Activated T-helper 1 cell treated with anti-CD3 and anti-CD28 coated beads, Interleukin-12 subunit alpha, Interleukin-12 subunit beta, Interleukin-2, Interleukin-4 antibody, amounts not matched to agents 30 ng/mL and 10 ng/mL and 1 ng/mL, durations not matched to agents 14 hours and 24 hours and 36 hours (primary cell): ENCODE data around the gene NPAS3. TPM values are rescaled to one million over a fixed set of nuclear protein-coding genes. Genes with fewer than 3 reads are reported as not detected.

ENCODE experiments used
- DNase-seq: peaks from one replicate; pipeline ENCODE4 v3.0.0; 2021; ENCODE audit warnings: low spot score
- H3K27ac Mint-ChIP-seq: one replicate; pipeline ENCODE4 v1.8.0; 2021; ENCODE audit warnings: mild to moderate bottlenecking, mixed read lengths
- H3K27me3 Mint-ChIP-seq: one replicate; pipeline ENCODE4 v1.8.0; 2022; ENCODE audit warnings: mild to moderate bottlenecking, moderate library complexity, mixed read lengths; ENCODE audit not compliant: insufficient read depth
- H3K36me3 Mint-ChIP-seq: one replicate; pipeline ENCODE4 v1.8.0; 2021; ENCODE audit warnings: low read depth, mixed read lengths
- H3K4me1 Mint-ChIP-seq: one replicate; pipeline ENCODE4 v1.8.0; 2021; ENCODE audit warnings: low read depth, mixed read lengths
- H3K4me3 Mint-ChIP-seq: one replicate; pipeline ENCODE4 v1.8.0; 2021; ENCODE audit warnings: mild to moderate bottlenecking, moderate library complexity, mixed read lengths
- H3K9me3 Mint-ChIP-seq: one replicate; pipeline ENCODE4 v1.8.0; 2021; ENCODE audit warnings: mixed read lengths
- intact Hi-C: fragments of 100-400 bp; cut with micrococcal nuclease; formaldehyde crosslinking; loops from one replicate; pipeline ENCODE4 v1.15.1; 2024
- total RNA-seq: library from RNA; stranded (reverse); gene quantifications from 2 replicates; pipeline ENCODE4 v1.2.3, GENCODE V29; 2022

Gene NPAS3
- total RNA-seq, 1 donor from 2014 or later: not detected

- intact Hi-C loops: loop anchor here (10.0 kb wide), 1 partner anchor 862 kb away; no protein-coding TSS in a partner anchor
- Mint-ChIP-seq H3K36me3 (no peaks in the 10 kb centered on the region), H3K4me3 (no peak overlapping the region), H3K27ac (no peak overlapping the region), H3K4me1 (peaks cover 13% of the 10 kb centered on the region), H3K27me3 (peaks cover 55% of the 10 kb centered on the region), H3K9me3 (no peaks in the 10 kb centered on the region)
- no peak for DNase-seq
Observed at GRCh38 chr14:32932302-32932913, 6.3 kb upstream of the NPAS3 start.

DNA sequence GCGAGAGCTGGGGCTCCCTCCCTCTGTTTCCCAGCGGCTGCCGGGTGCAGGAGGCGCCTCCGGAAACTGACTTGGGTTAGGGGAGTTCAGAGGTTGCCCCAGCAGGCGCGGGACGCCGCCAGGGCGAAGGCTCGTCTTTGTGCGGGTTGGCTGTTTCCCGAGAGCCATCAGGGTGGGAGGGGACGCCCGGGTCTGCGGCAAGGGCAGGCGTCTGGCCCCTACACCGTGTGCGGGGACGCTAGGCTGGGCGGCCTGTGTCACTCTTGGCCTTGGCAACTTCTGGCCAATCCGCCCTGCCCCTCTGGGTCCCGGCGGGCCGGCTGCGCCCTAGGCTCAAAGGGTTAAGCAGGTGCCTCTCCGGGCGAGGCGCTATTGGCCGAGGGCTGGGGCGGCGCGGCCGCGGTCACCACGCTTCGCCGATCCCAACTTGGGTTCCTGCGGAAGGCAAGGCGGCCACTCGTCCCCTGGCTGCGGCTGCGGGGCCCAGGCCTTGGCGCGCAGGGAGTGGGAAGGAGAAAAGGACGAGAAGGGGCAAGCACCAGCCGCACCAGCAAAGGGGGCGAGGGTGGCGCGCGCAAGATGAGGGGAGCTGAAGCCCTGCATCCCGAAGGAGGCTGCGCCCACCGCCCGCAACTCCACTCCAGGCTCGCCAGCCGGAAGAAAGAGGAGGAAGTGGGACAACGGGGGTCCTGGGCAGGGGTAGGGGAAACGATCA, 5.6 kb upstream of the NPAS3 start:
- H3K4me1 Mint-ChIP-seq: peaks cover 14% of the 10 kb centered on the region
- H3K27ac Mint-ChIP-seq: no peak overlapping the region
- intact Hi-C loops: loop anchor here (10.0 kb wide), 1 partner anchor 862 kb away; no protein-coding TSS in a partner anchor
- DNase-seq: no peak
- H3K36me3 Mint-ChIP-seq: no peaks in the 10 kb centered on the region
- H3K9me3 Mint-ChIP-seq: no peaks in the 10 kb centered on the region
- H3K4me3 Mint-ChIP-seq: no peak overlapping the region
- peaks cover 62% of the 10 kb centered on the region for H3K27me3 Mint-ChIP-seq

DNA sequence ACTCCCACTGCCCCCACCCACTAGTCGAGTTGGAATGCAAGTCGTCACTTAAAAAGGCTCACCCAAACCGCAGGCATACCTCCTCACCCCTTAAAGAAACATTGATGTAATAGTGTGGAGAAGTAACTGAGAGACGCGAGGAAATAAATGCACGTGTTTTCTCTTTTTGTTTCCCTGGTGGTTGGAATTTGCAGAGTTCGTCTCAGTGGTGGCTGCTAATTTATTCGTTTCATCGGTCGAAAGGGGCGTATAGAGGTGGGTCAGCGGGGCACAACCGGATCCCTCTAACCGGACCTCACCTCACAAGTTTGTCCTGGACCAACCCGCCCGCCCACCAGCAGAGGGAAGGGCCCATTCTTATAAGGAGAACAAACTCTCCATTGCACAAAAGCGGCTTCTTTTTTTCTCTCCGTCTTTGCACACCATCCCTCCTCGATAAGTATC, 5.0 kb upstream of the NPAS3 start:
- H3K4me1 Mint-ChIP-seq: peaks cover 17% of the 10 kb centered on the region
- no peak overlapping the region for H3K27ac Mint-ChIP-seq
- H3K9me3 Mint-ChIP-seq: no peaks in the 10 kb centered on the region
- no peak for DNase-seq
- intact Hi-C loops: loop anchor here (10.0 kb wide), 1 partner anchor 861 kb away; no protein-coding TSS in a partner anchor
- no peak overlapping the region for H3K4me3 Mint-ChIP-seq
- H3K36me3 Mint-ChIP-seq: peaks cover 2% of the 10 kb centered on the region
- peaks cover 65% of the 10 kb centered on the region for H3K27me3 Mint-ChIP-seq

DNA sequence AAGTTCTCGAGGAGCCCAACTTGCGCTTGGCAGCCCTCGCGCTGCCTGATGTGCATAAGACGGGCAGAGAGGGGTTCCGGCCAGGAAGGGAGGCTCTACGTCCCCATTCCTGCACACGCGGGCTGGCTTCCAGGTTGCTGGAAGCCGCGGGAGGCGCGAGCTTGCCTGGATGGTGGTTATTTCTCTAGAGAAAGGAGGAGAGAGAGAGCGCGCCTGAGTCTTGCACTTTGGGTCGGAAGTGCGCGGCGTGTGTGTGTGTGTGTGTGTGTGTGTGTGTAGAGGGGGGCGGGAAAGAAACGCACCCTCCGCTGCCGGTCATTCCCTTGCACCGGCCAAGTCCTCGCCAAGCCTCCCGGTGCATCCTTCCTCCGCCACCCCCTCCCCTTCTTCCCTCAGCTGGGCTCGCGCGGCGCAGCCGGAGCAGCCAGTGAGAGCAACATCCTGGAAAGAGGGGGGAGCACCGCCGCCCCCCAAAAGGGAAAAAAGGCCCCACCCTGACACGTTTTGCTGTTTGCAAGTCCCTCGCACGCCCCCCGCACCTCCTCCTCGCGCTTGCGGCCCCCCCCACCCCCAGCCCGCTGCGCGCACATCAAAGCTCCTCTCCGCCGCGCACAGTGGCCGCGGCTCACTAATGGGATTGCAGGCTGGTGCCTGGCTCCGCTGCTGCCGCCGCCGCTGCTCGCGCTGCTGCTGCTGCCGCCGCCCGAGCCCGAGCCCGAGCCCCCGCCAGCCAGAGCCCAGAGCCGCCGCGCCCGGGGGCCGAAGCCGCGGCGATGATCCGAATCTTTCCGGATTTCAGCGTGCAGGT, 4.4 kb upstream of the NPAS3 start:
- H3K9me3 Mint-ChIP-seq: no peaks in the 10 kb centered on the region
- H3K36me3 Mint-ChIP-seq: peaks cover 2% of the 10 kb centered on the region
- H3K27me3 Mint-ChIP-seq: peaks cover 65% of the 10 kb centered on the region
- peaks cover 17% of the 10 kb centered on the region for H3K4me1 Mint-ChIP-seq
- H3K27ac Mint-ChIP-seq: no peak overlapping the region
- no peak overlapping the region for H3K4me3 Mint-ChIP-seq
- intact Hi-C loops: loop anchor here (10.0 kb wide), 1 partner anchor 861 kb away; no protein-coding TSS in a partner anchor
- no peak for DNase-seq

GRCh38 chr14:32934881-32935633, 3.6 kb upstream of the NPAS3 start:
- intact Hi-C loops: loop anchor here (5.0 to 10.0 kb wide), 2 partner anchors 733 to 860 kb away; partner anchors contain the start of genes RNU6-7 and RNU6-8
- no peaks in the 10 kb centered on the region for H3K9me3 Mint-ChIP-seq
- H3K4me1 Mint-ChIP-seq: peaks cover 17% of the 10 kb centered on the region
- peaks cover 2% of the 10 kb centered on the region for H3K36me3 Mint-ChIP-seq
- H3K27me3 Mint-ChIP-seq: peaks cover 73% of the 10 kb centered on the region
- no peak overlapping the region for H3K27ac Mint-ChIP-seq
- no peak for DNase-seq
- no peak overlapping the region for H3K4me3 Mint-ChIP-seq

DNA sequence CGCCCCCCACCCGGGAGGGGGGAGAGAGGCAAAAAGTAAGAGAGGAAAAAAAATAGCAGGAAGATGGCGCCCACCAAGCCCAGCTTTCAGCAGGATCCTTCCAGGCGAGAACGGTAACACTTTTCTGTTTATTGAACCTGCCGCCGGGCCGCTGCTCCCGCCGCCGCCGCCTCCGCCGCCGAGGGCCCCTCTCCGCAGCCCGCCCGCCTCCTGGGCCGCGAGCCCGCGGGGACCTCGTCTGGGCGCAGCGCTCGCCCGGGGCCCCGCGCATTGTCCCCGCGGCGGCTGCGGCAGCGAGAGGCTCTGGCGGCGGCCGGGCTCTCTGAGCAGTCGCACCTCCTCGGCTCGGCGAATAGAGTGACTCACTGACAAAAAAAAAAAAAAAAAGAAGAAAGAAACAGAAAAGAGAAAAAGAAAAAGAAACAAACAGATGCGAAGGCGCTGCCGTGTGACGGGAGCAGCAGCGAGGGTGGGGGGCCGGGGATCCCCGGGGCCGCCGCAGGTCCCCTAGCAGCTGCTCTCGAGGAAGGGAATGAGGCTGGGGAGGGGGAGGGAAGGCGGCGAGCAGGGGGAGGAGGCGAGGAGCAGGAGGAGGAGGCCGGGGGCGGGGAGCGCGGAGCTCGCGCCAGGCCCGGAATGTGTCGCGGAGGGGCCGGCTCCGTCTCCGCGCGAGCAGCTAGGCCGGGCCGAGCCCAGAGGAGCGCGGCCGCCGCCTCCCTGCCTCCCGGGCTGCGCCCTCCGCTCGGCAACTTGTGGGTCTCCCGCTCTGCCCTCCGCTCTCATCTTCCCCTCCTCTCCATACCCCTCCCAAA, 781 bp downstream of the NPAS3 start:
- peaks cover 65% of the 10 kb centered on the region for H3K27me3 Mint-ChIP-seq
- peaks cover 2% of the 10 kb centered on the region for H3K36me3 Mint-ChIP-seq
- H3K27ac Mint-ChIP-seq: peak overlapping the region; percentile 52
- peak overlapping the region; percentile 79 for H3K4me3 Mint-ChIP-seq
- DNase-seq: no peak
- intact Hi-C loops: loop anchor here (5.0 to 10.0 kb wide), 2 partner anchors 737 to 855 kb away; partner anchors contain the start of genes RNU6-7 and RNU6-8
- H3K4me1 Mint-ChIP-seq: peaks cover 11% of the 10 kb centered on the region
- H3K9me3 Mint-ChIP-seq: no peaks in the 10 kb centered on the region

DNA sequence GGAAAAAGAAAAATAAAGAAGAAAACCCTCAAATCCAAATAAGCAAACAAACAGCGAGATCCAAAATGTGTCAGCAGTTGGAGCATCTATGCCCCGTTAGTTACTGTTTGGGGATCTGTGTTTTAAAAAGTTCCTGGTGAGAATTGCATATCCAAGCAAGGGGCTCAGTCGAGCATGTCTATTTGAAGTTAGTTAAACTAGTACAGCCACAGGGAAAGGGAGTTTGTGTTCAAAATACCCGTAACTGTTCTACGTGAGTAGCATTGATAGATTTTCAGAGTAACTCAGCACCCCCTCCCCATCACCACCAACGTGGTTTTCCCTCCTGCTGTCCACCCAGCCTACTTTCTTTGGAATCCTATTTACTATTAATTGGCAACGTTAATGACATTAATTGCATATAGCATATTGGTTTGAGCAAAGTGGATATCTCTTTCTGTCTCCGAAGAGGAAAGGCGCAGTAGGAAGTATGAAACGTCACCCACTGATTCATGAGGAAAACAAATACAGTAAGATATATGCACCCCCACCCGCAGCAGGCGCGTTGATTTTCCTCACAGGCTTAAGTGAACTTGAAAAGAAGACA, 1.5 kb downstream of the NPAS3 start:
- H3K27me3 Mint-ChIP-seq: peaks cover 61% of the 10 kb centered on the region
- intact Hi-C loops: no loop called here
- peaks cover 10% of the 10 kb centered on the region for H3K4me1 Mint-ChIP-seq
- no peak for DNase-seq
- peak overlapping the region; percentile 79 for H3K4me3 Mint-ChIP-seq
- peaks cover 2% of the 10 kb centered on the region for H3K36me3 Mint-ChIP-seq
- no peak overlapping the region for H3K27ac Mint-ChIP-seq
- no peaks in the 10 kb centered on the region for H3K9me3 Mint-ChIP-seq

- no peak for DNase-seq
- H3K4me1 Mint-ChIP-seq: peaks cover 4% of the 10 kb centered on the region
- H3K9me3 Mint-ChIP-seq: no peaks in the 10 kb centered on the region
- peaks cover 2% of the 10 kb centered on the region for H3K36me3 Mint-ChIP-seq
- H3K4me3 Mint-ChIP-seq: no peak overlapping the region
- intact Hi-C loops: no loop called here
- H3K27me3 Mint-ChIP-seq: peaks cover 53% of the 10 kb centered on the region
- no peak overlapping the region for H3K27ac Mint-ChIP-seq
Observed at GRCh38 chr14:32940711-32941667, 2.3 kb downstream of the NPAS3 start.

GRCh38 chr14:32941668-32942065, 3.0 kb downstream of the NPAS3 start:
- intact Hi-C loops: no loop called here
- Mint-ChIP-seq H3K4me1 (peaks cover 4% of the 10 kb centered on the region), H3K27me3 (peaks cover 46% of the 10 kb centered on the region), H3K36me3 (peaks cover 2% of the 10 kb centered on the region), H3K4me3 (no peak overlapping the region), H3K27ac (no peak overlapping the region), H3K9me3 (no peaks in the 10 kb centered on the region)
- DNase-seq: no peak

GRCh38 chr14:32947081-32947480, 8.4 kb downstream of the NPAS3 start:
- Mint-ChIP-seq H3K27me3 (peaks cover 13% of the 10 kb centered on the region), H3K9me3 (no peaks in the 10 kb centered on the region), H3K4me1 (no peaks in the 10 kb centered on the region), H3K27ac (no peak overlapping the region), H3K4me3 (no peak overlapping the region), H3K36me3 (no peaks in the 10 kb centered on the region)
- intact Hi-C loops: no loop called here
- no peak for DNase-seq

DNA sequence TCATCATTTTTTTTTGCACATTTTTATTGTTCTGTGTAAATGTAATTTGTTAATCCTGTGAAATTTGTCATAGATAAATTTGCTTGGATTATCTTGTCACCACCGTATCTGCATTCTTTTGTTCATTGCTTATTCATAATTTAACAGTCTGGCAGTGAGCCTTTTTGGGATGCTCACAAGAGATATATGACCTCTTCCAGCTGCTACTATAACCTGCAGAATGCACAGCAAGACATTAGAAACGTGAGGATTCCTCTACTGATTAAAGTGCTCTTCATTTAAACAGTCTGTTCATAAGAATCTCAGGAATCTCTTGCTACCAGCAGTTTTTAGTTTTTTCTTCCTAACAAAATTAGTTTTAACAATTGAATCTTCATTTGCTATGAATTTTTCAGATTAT, 9.1 kb downstream of the NPAS3 start:
- Mint-ChIP-seq H3K4me1 (no peaks in the 10 kb centered on the region), H3K36me3 (no peaks in the 10 kb centered on the region), H3K9me3 (no peaks in the 10 kb centered on the region), H3K27ac (no peak overlapping the region), H3K27me3 (peaks cover 11% of the 10 kb centered on the region), H3K4me3 (no peak overlapping the region)
- DNase-seq: no peak
- intact Hi-C loops: no loop called here
